ENCODE data around the gene TNS3.

DNA sequence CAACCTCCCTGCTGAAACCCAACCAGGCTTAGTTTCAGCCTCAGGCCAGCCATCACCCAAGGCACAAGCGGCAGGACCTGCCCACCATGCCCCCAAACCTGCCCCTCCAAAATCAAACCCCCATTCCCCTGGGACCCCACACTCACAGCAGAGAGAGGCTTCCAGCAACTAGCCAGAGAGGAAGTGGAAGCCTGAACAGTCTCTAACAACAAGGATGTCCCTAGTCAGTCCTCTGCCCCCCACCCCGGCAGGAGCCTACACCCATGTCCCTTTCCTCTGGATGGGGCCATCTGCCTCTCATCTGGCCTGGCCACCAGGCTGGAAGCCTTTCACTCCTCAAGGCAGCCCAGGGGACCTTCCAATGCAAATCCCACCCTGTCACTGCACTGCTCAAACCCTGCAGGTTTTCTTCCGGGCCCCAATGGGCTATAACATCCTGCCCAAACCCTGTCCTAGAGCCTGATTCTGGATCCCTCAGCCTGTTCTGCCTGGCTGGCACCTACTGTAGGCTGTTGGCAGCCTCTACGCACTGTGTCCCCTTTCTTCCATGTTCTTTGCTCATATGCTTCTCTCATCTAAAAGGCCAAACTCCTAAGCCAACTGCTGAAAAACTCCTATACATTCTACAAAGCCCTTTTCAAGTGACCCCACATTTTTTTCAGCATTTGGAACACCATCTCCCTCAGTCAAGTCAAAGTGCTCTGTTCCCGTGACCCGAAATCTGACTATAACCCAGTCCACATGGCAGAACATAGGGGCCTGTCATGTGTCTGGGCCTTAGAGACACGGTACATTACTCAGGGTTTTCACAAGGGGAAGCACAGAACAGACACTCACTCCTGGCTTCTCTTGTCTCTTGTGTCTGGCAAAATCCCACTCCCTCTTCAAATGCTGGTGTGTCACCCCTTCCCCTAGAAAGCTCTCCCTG is 253.3 kb downstream of the TNS3 start:
- TF ChIP-seq POLR2A (IDR thresholded peaks at IDR 0.05; ENCODE audit: low read length): no peak
- no peak for TF ChIP-seq GATA1 (IDR thresholded peaks at IDR 0.05; ENCODE audit: low read depth, low read length)
